ENCODE results near the gene CHRNB4. TPM values are rescaled to one million over a fixed set of nuclear protein-coding genes. Genes with fewer than 3 reads are reported as not detected.

CHRNB4 gene
- total RNA-seq (2022) (1.3 TPM in 1 of 2 replicates, not detected in the other), Bru-seq, nascent RNA (percentile 10 among the genes with signal in this experiment), BruChase-seq, experiment 1, labeled RNA remaining after a 2-hour chase (percentile 14 among the genes with signal in this experiment), BruChase-seq, experiment 2, labeled RNA remaining after a 6-hour chase (percentile 11 among the genes with signal in this experiment)
- long read RNA-seq, result 0 reads

GRCh38 chr15:78641102-78641748, at the start of gene CHRNB4:
Gene CHRNB4 (minus strand): TSS chr15:78641210. CDS start chr15:78641133, 77 bp downstream.
- H3K4me1 ChIP-seq, result no peaks in the 10 kb centered on the region
- intact Hi-C loops (cut with micrococcal nuclease; ENCODE audit: unreplicated experiment), result no loop called here
- TF ChIP-seq, protein P1, sequence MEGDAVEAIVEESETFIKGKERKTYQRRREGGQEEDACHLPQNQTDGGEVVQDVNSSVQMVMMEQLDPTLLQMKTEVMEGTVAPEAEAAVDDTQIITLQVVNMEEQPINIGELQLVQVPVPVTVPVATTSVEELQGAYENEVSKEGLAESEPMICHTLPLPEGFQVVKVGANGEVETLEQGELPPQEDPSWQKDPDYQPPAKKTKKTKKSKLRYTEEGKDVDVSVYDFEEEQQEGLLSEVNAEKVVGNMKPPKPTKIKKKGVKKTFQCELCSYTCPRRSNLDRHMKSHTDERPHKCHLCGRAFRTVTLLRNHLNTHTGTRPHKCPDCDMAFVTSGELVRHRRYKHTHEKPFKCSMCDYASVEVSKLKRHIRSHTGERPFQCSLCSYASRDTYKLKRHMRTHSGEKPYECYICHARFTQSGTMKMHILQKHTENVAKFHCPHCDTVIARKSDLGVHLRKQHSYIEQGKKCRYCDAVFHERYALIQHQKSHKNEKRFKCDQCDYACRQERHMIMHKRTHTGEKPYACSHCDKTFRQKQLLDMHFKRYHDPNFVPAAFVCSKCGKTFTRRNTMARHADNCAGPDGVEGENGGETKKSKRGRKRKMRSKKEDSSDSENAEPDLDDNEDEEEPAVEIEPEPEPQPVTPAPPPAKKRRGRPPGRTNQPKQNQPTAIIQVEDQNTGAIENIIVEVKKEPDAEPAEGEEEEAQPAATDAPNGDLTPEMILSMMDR (IDR thresholded peaks at IDR 0.05; ENCODE audit: insufficient read depth in 1 of 2, low read depth in 1 of 2, low read length in 1 of 2, severe bottlenecking in 1 of 2, unreplicated experiment in 1 of 2), result no peak
- Mint-ChIP-seq H3K9me3 (ENCODE audit: unreplicated experiment) (no peaks in the 10 kb centered on the region), H3K27me3 (ENCODE audit: insufficient read depth, unreplicated experiment) (peaks cover 7% of the 10 kb centered on the region), H3K27ac (ENCODE audit: unreplicated experiment) (no peak within 1 kb of the TSS), H3K36me3 (ENCODE audit: insufficient read depth, unreplicated experiment) (no peaks in the 10 kb centered on the region), H3K4me1 (ENCODE audit: low read depth, unreplicated experiment) (no peaks in the 10 kb centered on the region), H3K4me3 (ENCODE audit: unreplicated experiment) (peak within 1 kb of the TSS; percentile 80)
- POLR2A ChIA-PET, result no interaction called here
- H3K27me3 ChIP-seq (replicated peaks; ENCODE audit: control insufficient read depth, insufficient read depth, low read length), result no peaks in the 10 kb centered on the region
- no peaks in the 10 kb centered on the region for H3K36me3 ChIP-seq (ENCODE audit: control insufficient read depth, insufficient read depth, low read length)
- H3K9me3 ChIP-seq, result no peaks in the 10 kb centered on the region
- H3K4me3 ChIP-seq (ENCODE audit: low read depth, low read length), result peak within 1 kb of the TSS; percentile 37
- CTCF ChIA-PET, result no interaction called here
- no TSS peak for BruUV-seq (replicated peaks)
- peak in 1 of 2 experiments; percentile 42 for DNase-seq

- CTCF ChIA-PET, result no interaction called here
- intact Hi-C loops (cut with micrococcal nuclease; ENCODE audit: unreplicated experiment), result no loop called here
Measured at GRCh38 chr15:78689626-78690025, 48.6 kb upstream of the CHRNB4 start.

DNA sequence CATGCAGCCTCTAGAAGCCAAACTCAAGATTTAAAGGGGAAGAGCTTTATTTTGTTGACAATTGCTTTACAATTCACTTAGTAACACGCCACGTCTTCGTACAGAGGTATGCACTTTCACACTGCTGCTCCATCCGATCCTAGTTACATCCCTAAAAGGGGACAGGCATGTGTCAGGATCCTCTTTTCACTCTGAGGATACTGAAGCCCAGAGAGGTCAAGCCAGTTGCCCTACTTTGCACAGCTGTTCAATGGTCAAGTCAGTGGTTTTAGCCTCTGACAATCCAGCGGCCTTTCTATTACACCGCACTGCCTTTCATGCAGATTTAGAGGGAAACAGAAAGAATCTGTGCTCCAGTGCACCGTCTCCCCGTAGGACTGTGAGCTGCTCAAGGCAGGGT, 44.9 kb upstream of the CHRNB4 start:
- Mint-ChIP-seq H3K4me1 (ENCODE audit: low read depth, unreplicated experiment) (no peaks in the 10 kb centered on the region), H3K27me3 (ENCODE audit: insufficient read depth, unreplicated experiment) (no peaks in the 10 kb centered on the region), H3K36me3 (ENCODE audit: insufficient read depth, unreplicated experiment) (no peaks in the 10 kb centered on the region), H3K4me3 (ENCODE audit: unreplicated experiment) (no peak overlapping the region), H3K27ac (ENCODE audit: unreplicated experiment) (no peak overlapping the region), H3K9me3 (ENCODE audit: unreplicated experiment) (no peaks in the 10 kb centered on the region)
- ChIA-PET POLR2A (no interaction called here), CTCF (no interaction called here)
- no TSS peak for BruUV-seq (replicated peaks)
- Histone ChIP-seq H3K9me3 (no peaks in the 10 kb centered on the region), H3K27me3 (replicated peaks; ENCODE audit: control insufficient read depth, insufficient read depth, low read length) (no peaks in the 10 kb centered on the region), H3K4me1 (no peaks in the 10 kb centered on the region), H3K4me3 (ENCODE audit: low read depth, low read length) (no peak overlapping the region), H3K36me3 (ENCODE audit: control insufficient read depth, insufficient read depth, low read length) (no peaks in the 10 kb centered on the region)
- TF ChIP-seq, protein P1 (IDR thresholded peaks at IDR 0.05; ENCODE audit: insufficient read depth in 1 of 2, low read depth in 1 of 2, low read length in 1 of 2, severe bottlenecking in 1 of 2, unreplicated experiment in 1 of 2), result no peak
- no peak for DNase-seq
- intact Hi-C loops (cut with micrococcal nuclease; ENCODE audit: unreplicated experiment), result no loop called here

More at GRCh38 chr15:78689626-78690025, 48.6 kb upstream of the CHRNB4 start:
- TF ChIP-seq, protein P1 (IDR thresholded peaks at IDR 0.05; ENCODE audit: insufficient read depth in 1 of 2, low read depth in 1 of 2, low read length in 1 of 2, severe bottlenecking in 1 of 2, unreplicated experiment in 1 of 2), result no peak
- H3K4me1 ChIP-seq, result no peaks in the 10 kb centered on the region
- H3K27me3 ChIP-seq (replicated peaks; ENCODE audit: control insufficient read depth, insufficient read depth, low read length), result no peaks in the 10 kb centered on the region
- no peaks in the 10 kb centered on the region for H3K36me3 Mint-ChIP-seq (ENCODE audit: insufficient read depth, unreplicated experiment)
- DNase-seq, result no peak
- H3K4me3 ChIP-seq (ENCODE audit: low read depth, low read length), result no peak overlapping the region
- no peak overlapping the region for H3K4me3 Mint-ChIP-seq (ENCODE audit: unreplicated experiment)
- BruUV-seq (replicated peaks), result no TSS peak
- no peaks in the 10 kb centered on the region for H3K36me3 ChIP-seq (ENCODE audit: control insufficient read depth, insufficient read depth, low read length)
- H3K9me3 ChIP-seq, result no peaks in the 10 kb centered on the region
- no peak overlapping the region for H3K27ac Mint-ChIP-seq (ENCODE audit: unreplicated experiment)
- POLR2A ChIA-PET, result no interaction called here
- H3K9me3 Mint-ChIP-seq (ENCODE audit: unreplicated experiment), result no peaks in the 10 kb centered on the region
- no peaks in the 10 kb centered on the region for H3K4me1 Mint-ChIP-seq (ENCODE audit: low read depth, unreplicated experiment)
- H3K27me3 Mint-ChIP-seq (ENCODE audit: insufficient read depth, unreplicated experiment), result no peaks in the 10 kb centered on the region
